GM21737 (cell line): Measurements from ENCODE around the gene NSD1.

Experiments
- ATAC-seq: cut with Tn5 transposase; IDR thresholded peaks from one replicate; pipeline ENCODE4 v1.9.1; 2021; ENCODE audit warnings: mild to moderate bottlenecking, moderate library complexity; ENCODE audit not compliant: unreplicated experiment

Gene NSD1

GRCh38 chr5:177271113-177271512, 137.5 kb downstream of the NSD1 start:
- ATAC-seq, result no peak

GRCh38 chr5:177275883-177276282, 142.3 kb downstream of the NSD1 start:
- ATAC-seq, result no peak

- no peak for ATAC-seq
Observed at GRCh38 chr5:177276886-177277285, 143.3 kb downstream of the NSD1 start.

- ATAC-seq, result no peak
Observed at GRCh38 chr5:177288191-177288590, 154.6 kb downstream of the NSD1 start.

- ATAC-seq, result peak; percentile 53
Observed at GRCh38 chr5:177290816-177291596, 157.4 kb downstream of the NSD1 start.

GRCh38 chr5:177291735-177292134, 158.2 kb downstream of the NSD1 start:
- ATAC-seq, result no peak

GRCh38 chr5:177293819-177294581, 160.4 kb downstream of the NSD1 start:
- ATAC-seq, result no peak

GRCh38 chr5:177294632-177295031, 161.1 kb downstream of the NSD1 start:
- no peak for ATAC-seq

- no peak for ATAC-seq
Observed at GRCh38 chr5:177295924-177296323, 162.4 kb downstream of the NSD1 start.

GRCh38 chr5:177296581-177296980, 163.0 kb downstream of the NSD1 start:
- ATAC-seq, result no peak

GRCh38 chr5:177297922-177298321, 164.3 kb downstream of the NSD1 start:
- no peak for ATAC-seq

GRCh38 chr5:177299697-177300096, 166.1 kb downstream of the NSD1 start:
- ATAC-seq, result no peak

- ATAC-seq, result peak; percentile 38
Observed at GRCh38 chr5:177300236-177300880, 166.8 kb downstream of the NSD1 start.

- ATAC-seq, result no peak
Observed at GRCh38 chr5:177300951-177301350, 167.4 kb downstream of the NSD1 start.

- ATAC-seq, result no peak
Observed at GRCh38 chr5:177301503-177302165, 168.1 kb downstream of the NSD1 start.

GRCh38 chr5:177302354-177303110, 169.0 kb downstream of the NSD1 start:
- no peak for ATAC-seq

GRCh38 chr5:177303121-177303924, 169.8 kb downstream of the NSD1 start, which contains the start of the genes PRELID1 and RAB24:
PRELID1 (plus strand) TSS chr5:177303799; CDS start chr5:177303986, 187 bp downstream.
RAB24 (minus strand) TSS chr5:177303719; CDS start chr5:177303288, 431 bp downstream.
- peak; percentile 43 for ATAC-seq

GRCh38 chr5:177303925-177304391, 170.4 kb downstream of the NSD1 start:
- ATAC-seq, result no peak

- no peak for ATAC-seq
Observed at GRCh38 chr5:177304392-177305119, 171.0 kb downstream of the NSD1 start.
